Mucosa of gallbladder (tissue), 1 donor: ENCODE measurements around the gene KCNJ5. TPM values are rescaled to one million over a fixed set of nuclear protein-coding genes. Genes with fewer than 3 reads are reported as not detected.
A peak's percentile ranks its signal among the peaks of the same experiment; 100 is the strongest.

Experiments used
- DNase-seq: peaks from one replicate; pipeline ENCODE4 v3.0.0-alpha.2; 2020; ENCODE audit warnings: low spot score
- total RNA-seq: library from RNA; stranded (reverse); gene quantifications from one replicate; pipeline ENCODE4 v1.2.1, GENCODE V29; 2021
- donor health status: DM: no; HTN: no; CAD: no.

The KCNJ5 gene
- total RNA-seq, 1 donor from 2014 or later: 1.6 TPM

- DNase-seq: no peak
These were observed 39.9 kb downstream of the KCNJ5 start for GRCh38 chr11:128931066-128931465.

GRCh38 chr11:128931668-128932067 is 40.5 kb downstream of the KCNJ5 start:
- DNase-seq: no peak

GRCh38 chr11:128933481-128934178 is 42.5 kb downstream of the KCNJ5 start:
- DNase-seq: no peak

GRCh38 chr11:128934351-128934750 is 43.2 kb downstream of the KCNJ5 start:
- DNase-seq: no peak

- DNase-seq: no peak
These were observed 43.8 kb downstream of the KCNJ5 start for GRCh38 chr11:128934926-128935325.

- no peak for DNase-seq
These were observed 45.6 kb downstream of the KCNJ5 start for GRCh38 chr11:128936606-128937251.

- DNase-seq: no peak
These were observed 46.3 kb downstream of the KCNJ5 start for GRCh38 chr11:128937480-128937879.

GRCh38 chr11:128938156-128938885 is 47.2 kb downstream of the KCNJ5 start:
- no peak for DNase-seq

GRCh38 chr11:128939591-128939990 is 48.4 kb downstream of the KCNJ5 start:
- DNase-seq: no peak

GRCh38 chr11:128940156-128940555 is 49.0 kb downstream of the KCNJ5 start:
- DNase-seq: no peak

GRCh38 chr11:128940603-128941002 is 49.4 kb downstream of the KCNJ5 start:
- DNase-seq: no peak

GRCh38 chr11:128941110-128941509 is 50.0 kb downstream of the KCNJ5 start:
- DNase-seq: no peak

GRCh38 chr11:128941573-128942271 is 50.6 kb downstream of the KCNJ5 start:
- no peak for DNase-seq

- DNase-seq: no peak
These were observed 51.1 kb downstream of the KCNJ5 start for GRCh38 chr11:128942272-128942612.

- DNase-seq: no peak
These were observed 51.8 kb downstream of the KCNJ5 start, which contains the start of gene TP53AIP1 for GRCh38 chr11:128942817-128943427. TP53AIP1 (minus strand) TSS chr11:128942871; CDS start chr11:128937818, 5,053 bp downstream.

- DNase-seq: no peak
These were observed 52.3 kb downstream of the KCNJ5 start for GRCh38 chr11:128943428-128943976.

GRCh38 chr11:128946648-128947047 is 55.5 kb downstream of the KCNJ5 start:
- DNase-seq: no peak

GRCh38 chr11:128947773-128948172 is 56.6 kb downstream of the KCNJ5 start:
- no peak for DNase-seq

GRCh38 chr11:128948583-128948982 is 57.4 kb downstream of the KCNJ5 start:
- no peak for DNase-seq

GRCh38 chr11:128949791-128950454 is 58.8 kb downstream of the KCNJ5 start:
- peak; percentile 49 for DNase-seq

- DNase-seq: no peak
These were observed 62.0 kb downstream of the KCNJ5 start for GRCh38 chr11:128953151-128953550.
